Measurements from ENCODE around the gene JSRP1. TPM values are rescaled to one million over a fixed set of nuclear protein-coding genes. Genes with fewer than 3 reads are reported as not detected.
"Not testable (repeated sequence)": the region's sequence is repeated elsewhere in the genome, so short reads cannot be mapped to it uniquely, and the experiment has no call there.

Gene JSRP1
- total RNA-seq, 1 donor from 2014 or later = 0.46 TPM

DNA sequence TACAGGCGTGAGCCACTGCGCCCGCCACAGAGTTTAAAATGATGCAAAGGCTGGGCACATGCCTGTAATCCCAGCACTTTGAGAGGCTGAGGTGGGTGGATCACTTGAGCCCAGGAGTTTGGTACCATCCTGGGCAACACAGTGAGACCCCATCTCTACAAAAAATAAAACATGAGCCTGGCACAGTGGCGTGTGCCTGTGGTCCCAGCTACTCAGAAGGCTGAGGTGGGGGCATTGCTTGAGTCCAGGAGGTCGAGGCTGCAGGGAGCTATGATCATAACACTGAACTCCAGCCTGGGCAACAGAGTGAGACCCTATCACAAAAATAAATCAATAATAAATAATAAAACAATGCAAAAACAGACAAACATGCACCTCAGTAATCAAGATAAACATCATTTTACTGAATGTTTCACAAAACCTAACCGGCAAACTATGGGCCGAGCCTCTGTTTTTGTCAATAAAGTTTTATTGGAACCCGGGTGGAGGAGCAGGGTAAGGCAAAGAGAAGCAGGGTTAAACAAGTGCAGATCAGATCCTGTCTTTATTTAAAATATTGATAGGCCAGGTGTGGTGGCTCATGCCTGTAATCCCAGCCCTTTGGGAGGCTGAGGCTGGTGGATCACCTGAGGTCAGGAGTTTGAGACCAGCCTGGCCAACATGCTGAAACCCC, 27.8 kb upstream of the JSRP1 start:
- no peak for DNase-seq (ENCODE audit: low spot score)
- intact Hi-C loops (cut with DNase I) = no loop called here

DNA sequence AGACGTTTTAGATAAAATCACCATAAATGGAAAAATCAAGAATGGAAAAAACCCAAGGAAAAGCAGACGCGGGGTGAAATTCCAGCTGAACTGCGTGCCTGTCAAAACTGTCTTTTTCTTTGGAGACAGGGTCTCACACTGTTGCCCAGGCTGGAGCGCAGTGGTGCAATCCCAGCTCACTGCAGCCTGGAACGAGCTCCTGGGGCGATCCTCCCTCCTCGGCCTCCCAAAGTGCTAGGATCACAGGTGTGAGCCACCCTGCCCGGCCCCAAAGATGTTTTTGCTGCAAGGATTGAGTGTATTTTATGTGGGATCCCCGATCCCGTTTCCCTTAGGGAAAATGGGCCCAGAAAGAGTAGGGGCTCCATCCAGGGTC, 26.6 kb upstream of the JSRP1 start:
- no peak for DNase-seq (ENCODE audit: low spot score)
- intact Hi-C loops (cut with DNase I) = no loop called here

DNA sequence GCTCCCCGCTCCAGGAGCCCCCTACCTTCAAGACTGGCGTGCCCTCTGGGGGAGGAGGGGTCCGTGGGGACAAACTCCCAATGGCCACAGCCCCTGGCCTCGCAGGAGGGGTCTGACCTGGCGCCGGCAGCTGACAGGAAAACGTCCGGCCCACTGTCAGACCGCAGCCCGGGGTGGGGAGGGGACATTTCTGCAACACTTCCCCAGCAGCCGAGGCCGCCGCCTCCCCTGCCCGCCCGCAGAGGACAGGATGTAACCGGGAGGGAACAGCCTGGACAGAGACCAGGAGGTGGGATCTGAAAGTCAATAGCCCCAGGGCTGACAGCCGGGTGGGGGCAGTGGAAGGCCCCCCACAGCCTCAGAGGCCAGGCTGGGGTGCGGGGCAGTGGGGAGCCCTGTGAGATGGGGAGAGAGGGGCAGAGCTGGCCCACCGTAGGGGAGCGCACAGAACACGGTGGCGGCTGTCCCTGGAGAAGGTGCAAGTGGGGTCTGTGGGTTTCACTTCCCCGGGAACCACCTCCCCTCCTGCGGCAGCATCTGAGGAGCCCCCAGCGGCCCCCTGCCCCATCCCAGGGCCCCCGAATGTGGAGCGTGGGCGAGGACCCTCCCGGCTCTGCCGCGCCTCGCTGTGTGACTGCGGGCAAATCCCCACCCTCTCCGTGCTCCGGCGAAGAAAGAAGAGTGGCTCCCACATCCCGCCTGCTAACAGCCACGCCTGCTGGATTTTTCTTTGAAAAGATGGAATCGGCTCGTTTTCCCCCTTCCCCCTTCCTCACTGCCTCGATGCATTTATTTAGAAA, 26.0 kb upstream of the JSRP1 start, which contains the start of gene PEAK3:
Gene PEAK3 (minus strand): TSS at position 114 of the 800 bp plus-strand sequence. CDS start 1,244 bp downstream, outside the sequence.
- intact Hi-C loops (cut with DNase I) = no loop called here
- DNase-seq (ENCODE audit: low spot score) = peak; percentile 96

DNA sequence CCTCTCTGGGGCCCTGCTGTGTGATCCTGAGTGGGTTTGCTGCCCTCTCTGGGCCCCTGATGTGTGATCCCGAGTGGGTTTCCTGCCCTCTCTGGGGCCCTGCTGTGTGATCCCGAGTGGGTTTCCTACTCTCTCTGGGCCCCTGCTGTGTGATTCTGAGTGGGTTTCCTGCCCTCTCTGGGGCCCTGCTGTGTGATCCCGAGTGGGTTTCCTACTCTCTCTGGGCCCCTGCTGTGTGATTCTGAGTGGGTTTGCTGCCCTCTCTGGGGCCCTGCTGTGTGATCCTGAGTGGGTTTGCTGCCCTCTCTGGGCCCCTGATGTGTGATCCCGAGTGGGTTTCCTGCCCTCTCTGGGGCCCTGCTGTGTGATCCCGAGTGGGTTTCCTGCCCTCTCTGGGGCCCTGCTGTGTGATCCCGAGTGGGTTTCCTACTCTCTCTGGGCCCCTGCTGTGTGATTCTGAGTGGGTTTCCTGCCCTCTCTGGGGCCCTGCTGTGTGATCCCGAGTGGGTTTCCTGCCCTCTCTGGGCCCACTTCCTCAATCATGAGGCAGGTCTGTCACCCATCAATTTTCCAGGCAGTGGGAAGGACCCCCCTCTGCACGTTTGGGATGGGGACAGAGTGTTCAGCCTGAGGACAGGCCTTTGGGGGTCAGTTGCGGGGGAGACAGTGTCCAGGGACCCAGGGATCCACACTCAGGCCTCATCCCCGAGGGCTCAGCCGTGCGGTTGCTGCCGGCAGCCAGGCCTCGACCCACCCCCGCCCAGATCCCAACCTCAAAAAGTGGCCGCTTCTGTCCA, 25.2 kb upstream of the JSRP1 start:
- intact Hi-C loops (cut with DNase I); DNase-seq (ENCODE audit: low spot score): not testable (repeated sequence)

DNA sequence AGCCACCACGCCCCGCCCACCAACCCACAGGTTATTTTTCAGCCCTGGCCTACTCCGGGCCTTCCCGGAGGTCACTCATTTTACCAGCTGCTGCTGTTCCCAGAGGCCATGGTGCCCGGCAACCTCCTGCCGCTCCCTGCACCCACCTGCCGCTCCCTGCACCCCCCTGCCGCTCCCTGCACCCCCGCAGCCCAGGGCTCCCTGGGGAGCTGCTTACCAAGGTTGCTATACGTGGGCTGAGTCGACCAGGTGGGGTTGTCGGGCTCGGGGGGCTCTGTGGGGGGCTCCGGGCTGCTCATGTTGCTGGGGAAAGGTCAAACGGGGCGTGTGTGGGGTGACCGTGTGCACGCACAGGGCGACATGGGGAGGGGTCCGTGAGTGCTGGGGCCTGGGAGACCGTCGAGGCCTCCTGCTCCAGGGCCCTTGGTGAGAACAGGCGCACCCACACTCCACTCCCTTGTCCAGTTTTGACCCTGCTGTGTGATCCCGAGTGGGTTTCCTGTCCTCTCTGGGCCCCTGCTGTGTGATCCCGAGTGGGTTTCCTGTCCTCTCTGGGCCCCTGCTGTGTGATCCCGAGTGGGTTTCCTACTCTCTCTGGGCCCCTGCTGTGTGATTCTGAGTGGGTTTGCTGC, 24.5 kb upstream of the JSRP1 start:
- DNase-seq (ENCODE audit: low spot score) = no peak
- intact Hi-C loops (cut with DNase I) = no loop called here

DNA sequence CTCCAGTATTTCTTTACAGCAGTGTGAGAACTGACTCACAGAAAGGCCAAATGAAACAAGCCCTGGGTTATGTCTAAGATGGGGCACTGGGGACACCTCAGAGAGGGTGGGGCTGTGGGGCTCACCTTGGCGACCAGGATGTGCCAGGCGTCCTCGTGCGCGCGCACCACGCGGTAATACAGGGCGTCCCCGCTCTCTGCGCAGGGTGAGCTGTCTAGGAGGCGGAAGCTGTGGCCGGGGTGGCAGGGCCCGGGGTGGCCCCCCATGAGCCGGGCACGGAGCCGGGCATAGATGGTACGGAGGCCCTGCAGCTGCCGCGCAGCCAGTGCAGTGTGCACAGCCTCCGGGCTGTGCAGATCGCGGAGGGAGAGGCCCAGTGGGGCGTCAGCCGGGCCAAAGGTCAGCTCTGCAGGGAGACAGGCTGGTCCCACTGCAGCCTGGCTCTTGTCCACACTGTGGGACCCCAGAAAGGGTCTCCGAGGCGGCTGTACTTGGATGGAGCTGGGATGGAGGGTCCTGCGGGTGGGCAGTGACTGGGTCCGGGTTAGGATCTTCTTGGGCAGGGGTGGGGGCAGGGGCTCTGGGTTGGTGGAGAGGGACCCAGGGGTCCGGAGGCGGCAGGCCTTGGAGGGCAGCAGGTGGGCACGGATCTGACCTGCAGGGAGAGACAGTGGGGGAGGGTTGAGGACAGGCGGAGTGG, 22.4 kb upstream of the JSRP1 start:
- DNase-seq (ENCODE audit: low spot score) = no peak
- intact Hi-C loops (cut with DNase I) = loop anchor here (5.0 to 10.0 kb wide), 2 partner anchors 114 to 336 kb away; no protein-coding TSS in a partner anchor

DNA sequence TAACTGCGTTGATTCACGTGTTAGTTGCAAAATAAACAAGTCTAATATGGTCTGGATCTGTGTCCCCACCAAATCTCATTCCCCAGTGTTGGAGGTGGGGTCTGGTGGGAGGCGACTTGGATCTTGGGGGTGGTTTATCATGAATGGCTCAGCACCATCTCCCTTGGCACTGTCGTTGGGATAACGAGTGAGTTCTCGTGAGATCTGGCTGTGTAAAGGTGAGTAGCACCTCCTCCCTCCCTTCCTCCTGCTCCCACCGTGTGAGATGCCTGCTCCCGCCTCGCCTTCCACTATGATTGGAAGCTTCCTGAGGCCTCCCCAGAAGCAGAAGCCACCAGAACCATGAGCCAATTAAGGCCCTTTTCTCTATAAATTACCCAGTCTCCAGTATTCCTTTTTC, 20.9 kb upstream of the JSRP1 start:
- intact Hi-C loops (cut with DNase I) = loop anchor here (5.0 to 10.0 kb wide), 2 partner anchors 115 to 338 kb away; no protein-coding TSS in a partner anchor
- no peak for DNase-seq (ENCODE audit: low spot score)

DNA sequence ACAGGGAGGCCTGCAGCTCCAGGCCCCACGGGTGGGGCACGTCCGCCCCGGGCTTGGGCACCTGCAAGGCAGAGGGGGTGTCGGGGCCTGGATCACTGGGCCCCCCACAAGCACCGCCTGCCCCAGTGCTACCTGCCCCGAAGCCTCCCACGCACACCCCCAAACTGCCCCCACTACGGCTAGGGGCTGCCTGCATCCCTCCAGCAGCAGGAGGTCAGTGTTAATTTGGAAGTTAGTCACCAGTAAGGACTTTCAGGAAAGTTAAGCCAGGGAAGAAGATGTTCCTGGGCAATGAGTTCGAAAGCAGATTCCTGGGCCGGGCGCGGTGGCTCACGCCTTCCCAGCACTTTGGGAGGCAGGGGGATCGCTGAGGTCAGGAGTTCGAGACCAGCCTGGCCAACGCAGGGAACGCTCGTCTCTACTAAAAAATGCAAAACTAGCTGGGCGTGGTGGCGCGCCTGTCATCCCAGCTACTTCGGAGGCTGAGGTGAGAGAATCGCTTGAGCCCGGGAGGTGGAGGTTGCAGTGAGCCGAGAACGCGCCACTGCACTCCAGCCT, 20.3 kb upstream of the JSRP1 start:
- intact Hi-C loops (cut with DNase I) = loop anchor here (5.0 to 10.0 kb wide), 2 partner anchors 116 to 338 kb away; no protein-coding TSS in a partner anchor
- no peak for DNase-seq (ENCODE audit: low spot score)

DNA sequence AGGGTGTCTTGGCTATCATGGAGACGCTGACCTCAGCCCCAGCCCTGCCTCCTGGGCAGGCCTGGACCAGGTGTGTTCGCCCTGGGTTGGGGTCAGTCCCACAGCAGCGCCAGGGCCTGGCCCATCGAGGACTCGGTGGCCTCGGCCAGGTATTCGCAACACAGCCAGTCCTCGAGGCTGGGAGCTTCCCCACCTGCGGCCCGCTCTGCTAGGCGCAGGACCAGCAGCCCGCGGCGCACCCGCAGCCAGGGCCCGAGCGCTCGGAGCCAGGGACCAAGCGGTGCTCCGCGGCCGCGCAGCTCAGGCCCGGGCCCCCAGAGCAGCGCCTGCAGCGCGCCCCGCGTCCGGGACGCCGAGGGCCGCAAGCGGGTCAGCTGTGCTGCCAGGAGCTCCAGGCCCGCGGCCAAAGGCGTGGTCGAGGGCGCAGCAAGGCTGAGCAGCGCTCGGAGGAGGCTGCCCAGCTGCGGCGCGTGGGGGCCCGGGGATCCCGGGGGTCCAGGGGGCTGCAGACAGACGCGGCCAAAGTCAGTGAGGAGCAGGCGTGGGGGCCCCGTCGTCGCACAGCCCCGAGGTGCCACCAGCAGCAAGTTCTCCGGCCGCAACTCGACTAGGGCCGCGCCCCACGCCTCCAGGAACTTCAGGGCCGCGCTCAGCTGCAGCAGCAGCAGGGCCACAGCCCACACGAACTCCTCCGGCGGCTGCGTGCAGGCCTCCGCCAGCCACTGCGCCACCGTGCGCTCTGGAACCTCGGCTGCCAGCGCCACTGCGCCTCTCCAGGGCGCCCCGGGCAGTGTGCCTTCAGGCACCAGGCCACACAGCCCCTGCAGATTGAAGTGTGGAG, 19.6 kb upstream of the JSRP1 start:
- intact Hi-C loops (cut with DNase I) = loop anchor here (2.0 to 10.0 kb wide), 3 partner anchors 41 to 339 kb away; no protein-coding TSS in a partner anchor
- no peak for DNase-seq (ENCODE audit: low spot score)

DNA sequence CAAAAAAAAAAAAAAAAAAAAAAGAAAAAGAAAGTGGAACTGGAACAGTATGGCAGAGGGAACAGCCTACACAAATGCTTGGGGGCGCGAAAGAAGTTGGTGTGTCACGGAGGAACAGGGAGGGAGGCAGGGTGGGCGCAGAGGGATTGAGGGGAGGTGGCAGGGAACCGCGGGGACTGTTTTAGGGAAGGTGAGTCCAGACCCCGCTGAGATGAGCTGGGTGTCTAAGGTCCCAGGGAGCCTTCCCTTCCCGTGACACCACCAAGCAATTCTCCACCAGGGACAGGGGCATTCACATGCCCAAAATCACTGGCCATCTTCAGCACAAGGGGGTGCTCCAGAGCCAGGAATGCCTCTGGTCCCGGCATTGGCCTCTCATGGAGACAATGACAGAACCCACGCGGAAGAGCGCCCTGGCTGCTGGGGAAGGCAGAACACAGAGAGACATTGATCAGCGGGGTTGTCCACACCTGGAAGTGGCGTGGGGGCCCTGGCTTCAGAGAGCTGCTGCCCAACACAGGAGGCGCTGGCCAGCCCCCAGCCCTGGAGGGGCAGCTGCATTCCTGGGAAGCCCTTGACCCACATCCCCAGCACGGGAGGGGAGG, 18.8 kb upstream of the JSRP1 start:
- intact Hi-C loops (cut with DNase I) = loop anchor here (2.0 to 10.0 kb wide), 3 partner anchors 42 to 340 kb away; no protein-coding TSS in a partner anchor
- no peak for DNase-seq (ENCODE audit: low spot score)

DNA sequence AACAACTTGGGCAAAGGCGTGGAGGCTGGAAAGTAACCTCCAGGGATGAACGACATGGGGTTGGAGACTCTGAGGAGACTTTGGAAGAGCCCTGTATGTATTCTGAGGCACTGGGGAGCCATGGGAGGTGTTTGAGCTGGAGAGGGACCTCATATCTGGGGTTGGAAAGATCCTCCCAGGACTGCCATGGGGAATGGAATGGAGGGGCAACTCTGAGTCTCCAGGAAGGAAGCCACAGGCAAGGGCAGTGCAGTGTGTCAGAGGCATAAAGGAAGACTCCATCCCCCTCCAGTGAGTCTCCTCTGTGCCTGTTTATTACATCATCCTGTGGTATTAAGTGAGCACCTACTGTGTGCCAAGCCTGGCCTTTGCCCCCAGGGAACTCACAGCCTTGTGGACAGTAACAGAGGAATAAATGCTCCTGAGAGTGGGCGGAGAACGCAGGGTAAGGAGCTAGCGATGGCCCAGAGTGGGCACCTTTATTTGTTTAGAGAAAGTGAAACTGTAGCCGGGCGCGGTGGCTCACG, 18.0 kb upstream of the JSRP1 start:
- intact Hi-C loops (cut with DNase I) = loop anchor here (2.0 to 10.0 kb wide), 2 partner anchors 43 to 341 kb away; no protein-coding TSS in a partner anchor
- no peak for DNase-seq (ENCODE audit: low spot score)

DNA sequence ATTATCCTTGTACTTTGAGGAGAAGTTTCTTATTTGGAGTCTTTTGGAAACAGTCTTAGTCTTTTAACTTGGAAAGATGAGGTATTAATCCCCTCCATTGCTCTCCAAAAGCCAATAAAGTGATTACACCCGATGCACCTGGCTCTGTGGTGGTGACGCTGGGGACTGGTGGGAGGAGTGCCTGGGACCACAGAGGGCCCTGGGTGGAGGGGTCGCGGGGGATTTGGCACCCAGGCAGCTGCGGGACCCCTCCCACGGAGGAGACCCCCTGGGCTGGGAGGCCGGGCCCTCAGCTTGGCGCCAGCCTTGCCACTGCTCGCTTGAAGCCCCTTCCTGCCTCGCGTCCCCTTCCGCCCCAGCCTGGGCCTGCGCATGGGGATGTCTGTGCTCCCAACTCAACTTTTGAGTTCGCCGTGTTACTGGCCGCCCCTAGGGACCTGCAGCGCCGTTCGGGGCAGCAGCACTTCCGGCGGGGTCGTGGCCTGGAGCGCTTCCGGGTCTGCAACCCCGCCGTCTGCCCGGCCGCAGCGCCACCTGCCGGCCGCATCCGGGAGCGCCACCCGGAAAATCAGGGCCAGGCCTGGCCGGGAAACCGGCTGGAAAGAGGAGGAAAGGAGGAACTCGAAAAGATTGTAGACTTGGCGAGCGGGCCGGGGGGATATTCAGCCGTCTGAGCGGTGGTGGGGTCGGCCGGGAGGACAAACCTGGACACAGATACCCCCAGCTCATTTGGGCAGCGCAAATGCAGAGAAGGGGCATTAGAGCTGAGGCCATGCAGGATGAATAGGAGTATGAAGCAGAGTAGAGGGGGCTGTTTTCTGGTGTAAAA, 17.4 kb upstream of the JSRP1 start:
- peak; percentile 89 for DNase-seq (ENCODE audit: low spot score)
- intact Hi-C loops (cut with DNase I) = loop anchor here (1.0 to 10.0 kb wide), 4 partner anchors 37 to 341 kb away; partner anchors contain the start of genes PLEKHJ1 and SF3A2

DNA sequence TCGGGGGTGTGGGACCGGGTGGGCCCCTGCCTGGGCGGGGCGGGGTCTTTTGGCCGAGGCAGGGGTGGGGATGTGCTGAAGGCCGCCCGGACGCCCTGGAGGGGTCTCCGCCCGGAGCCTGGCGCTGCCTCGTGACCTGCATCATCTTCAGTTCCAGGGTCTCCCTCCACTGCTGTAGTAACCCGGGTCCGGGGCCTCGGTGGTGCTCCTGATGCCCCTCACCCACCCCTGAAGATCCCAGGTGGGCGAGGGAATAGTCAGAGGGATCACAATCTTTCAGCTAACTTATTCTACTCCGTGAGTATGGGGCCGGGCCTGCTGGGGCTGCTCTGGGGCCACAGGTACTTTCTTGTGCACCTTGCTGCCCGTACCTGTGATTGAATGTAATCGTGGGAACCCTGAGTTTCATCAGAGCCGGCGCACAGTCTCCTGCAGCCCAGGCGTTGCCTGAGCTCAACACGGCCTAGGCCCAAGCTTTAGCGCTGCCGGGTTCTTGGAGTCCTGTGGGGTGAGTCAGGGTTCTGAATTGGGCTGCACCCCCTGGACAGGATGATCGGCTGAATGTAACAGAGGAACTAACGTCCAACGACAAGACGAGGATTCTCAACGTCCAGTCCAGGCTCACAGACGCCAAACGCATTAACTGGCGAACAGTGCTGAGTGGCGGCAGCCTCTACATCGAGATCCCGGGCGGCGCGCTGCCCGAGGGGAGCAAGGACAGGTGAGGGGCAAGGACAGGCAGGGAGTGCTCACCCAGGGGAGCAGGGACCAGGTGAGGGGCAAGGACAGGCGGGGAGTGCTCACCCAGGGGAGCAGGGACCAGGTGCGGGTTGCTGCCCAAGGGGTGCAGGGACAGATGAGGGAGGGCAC, 15.3 kb upstream of the JSRP1 start:
- intact Hi-C loops (cut with DNase I) = loop anchor here (2.0 to 10.0 kb wide), 3 partner anchors 109 to 343 kb away; partner anchors contain the start of gene DOT1L
- no peak for DNase-seq (ENCODE audit: low spot score)

DNA sequence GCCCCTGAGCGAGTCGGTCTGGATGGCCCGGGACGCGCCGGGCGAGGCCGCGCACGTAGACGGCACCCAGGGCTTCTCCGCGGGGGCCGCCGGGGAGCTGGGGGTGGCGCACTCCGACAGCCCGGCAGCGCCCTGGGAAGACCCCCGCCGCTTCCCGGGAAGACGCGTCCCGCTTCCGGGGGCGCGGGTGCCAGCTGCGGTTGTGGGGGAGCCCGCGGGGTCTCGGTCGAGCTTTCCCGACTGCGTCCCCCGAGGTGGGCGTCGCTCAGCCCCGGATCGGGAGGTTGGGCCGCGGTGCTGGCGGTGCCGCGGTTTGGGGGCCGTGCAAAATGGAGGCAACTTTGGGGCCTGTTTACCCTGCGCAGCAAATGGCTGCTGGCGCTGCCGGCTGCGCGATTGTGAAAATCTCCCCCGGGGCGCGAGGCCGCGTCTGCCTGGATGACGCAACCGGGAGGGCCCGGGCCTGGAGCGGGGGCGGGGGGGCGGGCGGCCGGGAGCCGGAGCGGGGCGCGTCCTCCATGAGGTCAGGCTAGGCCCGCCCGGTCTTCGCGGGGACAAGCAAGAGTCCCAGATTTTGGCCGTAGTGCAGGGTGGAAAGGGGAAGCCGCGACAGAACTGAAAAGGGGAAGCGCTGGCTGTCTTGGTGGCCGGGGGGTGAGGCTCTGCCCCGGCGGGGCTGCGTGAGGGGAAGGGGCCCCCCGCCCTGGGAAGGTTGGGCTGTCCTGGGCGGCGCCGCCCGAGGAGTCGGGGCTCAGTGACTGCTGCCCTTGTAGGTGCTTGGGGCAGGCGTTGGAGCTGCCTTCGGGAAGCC, 14.4 kb upstream of the JSRP1 start:
- intact Hi-C loops (cut with DNase I) = loop anchor here (2.0 to 10.0 kb wide), 2 partner anchors 108 to 344 kb away; partner anchors contain the start of gene DOT1L
- peak; percentile 95 for DNase-seq (ENCODE audit: low spot score)
